Fibroblast of lung (primary cell): ENCODE measurements around the gene SLC12A6.

ENCODE experiments used
- CTCF ChIP-seq, 2 donors: IDR thresholded peaks in 1 of 2; conservative IDR thresholded peaks in 1 of 2; 1 replicate in 1 of 2; 2 replicates in 1 of 2; pipeline ENCODE4 v1.5.1; 2011 to 2012; ENCODE audit warnings: low read length in 2 of 2, control low read depth in 1 of 2, inconsistent platforms in 1 of 2, low read depth in 1 of 2, mild to moderate bottlenecking in 1 of 2
- EZH2 ChIP-seq: IDR thresholded peaks from 2 replicates; pipeline ENCODE4 v1.5.1; 2012; ENCODE audit warnings: low read length, control low read depth, mild to moderate bottlenecking; ENCODE audit errors: missing control alignments

GRCh38 chr15:34206011-34206410 lies 131.6 kb downstream of the SLC12A6 start:
- TF ChIP-seq CTCF (conservative IDR thresholded peaks at IDR 0.05 in 1 of 2, IDR thresholded peaks at IDR 0.05 in 1 of 2; ENCODE audit: low read depth in 1 of 2, low read length in 2 of 2) (no peak), EZH2 (no peak)
